GM12878 (cell line): Measurements from ENCODE around the gene DCUN1D3. TPM values are rescaled to one million over a fixed set of nuclear protein-coding genes. Genes with fewer than 3 reads are reported as not detected.

ENCODE experiments used
- ATAC-seq: fragments of 200-7000 bp; cut with Tn5 transposase; 3 replicates; pipeline ENCODE4 v1.9.1; 2020; ENCODE audit warnings: mild to moderate bottlenecking, moderate library complexity
- BruUV-seq: library from RNA; stranded (reverse); fragments of 400-500 nt; replicated peaks from 2 replicates; lab custom pipeline; 2021; lab: Mats Ljungman, UMichigan
- CTCF ChIA-PET: fragments of 300-600 bp; sonication (Branson Sonifier 250); formaldehyde crosslinking; extraction: SDS; loops from one replicate; lab custom pipeline; 2021; ENCODE audit warnings: inconsistent platforms; lab: Yijun Ruan, JAX
- POLR2A ChIA-PET: fragments of 350-600 bp; formaldehyde crosslinking; extraction: SDS; loops from one replicate; lab custom pipeline; 2021; ENCODE audit warnings: inconsistent platforms; lab: Charles Lee
- RAD21 ChIA-PET: fragments of 300-600 bp; sonication (Branson Sonifier 250); formaldehyde crosslinking; loops from one replicate; lab custom pipeline; 2023; ENCODE audit warnings: antibody characterized with exemption; ENCODE audit not compliant: unreplicated experiment; lab: Charles Lee
- SMC1A ChIA-PET: fragments of 300-600 bp; sonication (Branson Sonifier 250); formaldehyde crosslinking; loops from one replicate; lab custom pipeline; 2023; ENCODE audit not compliant: unreplicated experiment, uncharacterized antibody; lab: Charles Lee
- DNase-seq: peaks from one replicate; pipeline ENCODE4 v3.0.0-alpha.2; 2011; ENCODE audit warnings: low read depth, low spot score
- FAIRE-seq: peaks from 3 replicates; lab custom pipeline; 2011; peaks lifted over from hg19 to GRCh38; lab: Jason Lieb, UNC
- H2AFZ ChIP-seq: 2 replicates; pipeline ENCODE4 v1.6.0; 2011; ENCODE audit warnings: low read depth, low read length, control low read depth; ENCODE audit not compliant: control insufficient read depth
- H3K27ac ChIP-seq: 2 replicates; pipeline ENCODE4 v1.5.1; 2011; ENCODE audit warnings: control low read depth; ENCODE audit not compliant: control insufficient read depth, insufficient read depth
- H3K27me3 ChIP-seq, 2 experiments: replicated peaks in 1 of 2; 2 replicates each; pipeline versions ENCODE4 v1.6.0 to v1.6.1; 2011; ENCODE audit warnings: low read length in 1 of 2; ENCODE audit not compliant: control insufficient read depth in 2 of 2, insufficient read depth in 2 of 2
- H3K36me3 ChIP-seq, 2 experiments: 2 replicates each; pipeline ENCODE4 v1.5.1; 2011; ENCODE audit warnings: low read length in 1 of 2; ENCODE audit not compliant: control insufficient read depth in 2 of 2, insufficient read depth in 2 of 2
- H3K4me1 ChIP-seq: 2 replicates; pipeline ENCODE4 v1.6.1; 2011; ENCODE audit warnings: mild to moderate bottlenecking, low read length, moderate library complexity, mixed read lengths; ENCODE audit not compliant: control insufficient read depth, insufficient read depth
- H3K4me2 ChIP-seq: 2 replicates; pipeline ENCODE4 v1.6.0; 2011; ENCODE audit warnings: control low read depth; ENCODE audit not compliant: control insufficient read depth, insufficient read depth
- H3K4me3 ChIP-seq: fragments of 200-600 bp; sonication (generic); 2 replicates; pipeline ENCODE4 v1.5.1; 2016
- H3K79me2 ChIP-seq: 2 replicates; pipeline ENCODE4 v1.6.0; 2011; ENCODE audit warnings: low read length; ENCODE audit not compliant: control insufficient read depth, insufficient read depth
- H3K9ac ChIP-seq: 2 replicates; pipeline ENCODE4 v1.8.0; 2011; ENCODE audit warnings: low read length, control low read depth, mixed read lengths; ENCODE audit not compliant: control insufficient read depth, insufficient read depth
- H3K9me3 ChIP-seq: replicated peaks from 3 replicates; pipeline ENCODE4 v1.5.1; 2011; ENCODE audit warnings: mild to moderate bottlenecking, low read length; ENCODE audit not compliant: control insufficient read depth, insufficient read depth
- H4K20me1 ChIP-seq: 2 replicates; pipeline ENCODE4 v1.6.0; 2011; ENCODE audit not compliant: control insufficient read depth, insufficient read depth
- ASH2L ChIP-seq: fragments of 300-600, 200-600 bp; sonication (generic); IDR thresholded peaks from 2 replicates; pipeline ENCODE4 v1.6.1; 2017; ENCODE audit warnings: low read depth, mild to moderate bottlenecking, borderline replicate concordance
- CBX3 ChIP-seq: fragments of 200-600 bp; sonication (generic); IDR thresholded peaks from 2 replicates; pipeline ENCODE4 v1.6.1; 2016; ENCODE audit warnings: low read depth, borderline replicate concordance
- CBX5 ChIP-seq: sonication (generic); IDR thresholded peaks from 2 replicates; pipeline ENCODE4 v1.6.1; 2016; ENCODE audit warnings: low read depth, moderate library complexity, mild to moderate bottlenecking, inconsistent platforms
- CEBPB ChIP-seq, 2 experiments: fragments of 150-350 bp in 1 of 2; IDR thresholded peaks; 2 replicates each; pipeline ENCODE4 v1.6.1; 2012 to 2014; ENCODE audit warnings: low read depth in 2 of 2, low read length in 2 of 2, borderline replicate concordance in 1 of 2, inconsistent platforms in 1 of 2
- ESRRA ChIP-seq: IDR thresholded peaks from 2 replicates; pipeline ENCODE4 v1.6.1; 2012; ENCODE audit warnings: mild to moderate bottlenecking, low read length, improper control_type of control experiment
- GATAD2B ChIP-seq: fragments of 450-650 bp; conservative IDR thresholded peaks from 2 replicates; pipeline ENCODE4 v1.6.1; 2017; ENCODE audit warnings: low read depth, mild to moderate bottlenecking, moderate library complexity
- KLF5 ChIP-seq: fragments of 450-650 bp; IDR thresholded peaks from 2 replicates; pipeline ENCODE4 v1.6.1; 2014; ENCODE audit warnings: mild to moderate bottlenecking; ENCODE audit not compliant: partially characterized antibody
- MYB ChIP-seq: fragments of 150-350 bp; IDR thresholded peaks from 2 replicates; pipeline ENCODE4 v1.6.1; 2014; ENCODE audit warnings: mild to moderate bottlenecking, low read depth, low read length, borderline replicate concordance
- NBN ChIP-seq: fragments of 450-650 bp; IDR thresholded peaks from 2 replicates; pipeline ENCODE4 v1.6.1; 2016
- NR2F1 ChIP-seq: fragments of 450-650 bp; conservative IDR thresholded peaks from 2 replicates; pipeline ENCODE4 v1.6.1; 2017; ENCODE audit warnings: mild to moderate bottlenecking
- NRF1 ChIP-seq: conservative IDR thresholded peaks from 2 replicates; pipeline ENCODE4 v1.6.1; 2011; ENCODE audit warnings: mild to moderate bottlenecking, low read depth, low read length, improper control_type of control experiment
- PBX3 ChIP-seq: IDR thresholded peaks from 2 replicates; pipeline ENCODE4 v1.6.1; 2011; ENCODE audit warnings: mild to moderate bottlenecking, low read depth, low read length, moderate library complexity; ENCODE audit not compliant: insufficient replicate concordance
- POLR2A ChIP-seq: IDR thresholded peaks from 2 replicates; pipeline ENCODE4 v1.6.1; 2011; ENCODE audit warnings: low read depth, mild to moderate bottlenecking, low read length
- SMC3 ChIP-seq: IDR thresholded peaks from 2 replicates; pipeline ENCODE4 v1.6.1; 2011; ENCODE audit warnings: low read length, improper control_type of control experiment, borderline replicate concordance
- TARDBP ChIP-seq: IDR thresholded peaks from 2 replicates; pipeline ENCODE4 v1.6.1; 2016; ENCODE audit warnings: borderline replicate concordance
- TCF7 ChIP-seq: IDR thresholded peaks from 2 replicates; pipeline ENCODE4 v1.6.1; 2014; ENCODE audit warnings: antibody characterized with exemption, borderline replicate concordance
- WGBS: methylation state at CpG from one replicate; pipeline ENCODE4 v1.1.6; 2016; ENCODE audit warnings: low lambda C conversion rate; ENCODE audit not compliant: insufficient replicate concordance, insufficient coverage; ENCODE audit errors: missing lambda C conversion rate; 5-methylcytosine and 5-hydroxymethylcytosine counted together
- in situ Hi-C: fragments of 300-500 bp; cut with MboI; formaldehyde crosslinking; loops from 9 replicates; pipeline ENCODE4 v1.14.3; 2018; ENCODE audit warnings: mixed read lengths
- intact Hi-C: fragments of 100-400 bp; cut with micrococcal nuclease; formaldehyde crosslinking; loops from one replicate; pipeline ENCODE4 v1.14.2; 2022; ENCODE audit not compliant: unreplicated experiment
- polyA plus RNA-seq, 11 experiments: library from polyadenylated mRNA; depleted of rRNA in 4 of 11; unstranded in 6 of 11; stranded (reverse) in 5 of 11; fragments of >200 nt; fragmentation: Nextera tagmentation in 4 of 11; fragmentation: Illumina TruSeq in 1 of 11; extraction: Ambion mirVana in 4 of 11; extraction: Trizol in 1 of 11; gene quantifications; 1 replicate in 1 of 11; 2 replicates in 10 of 11; pipeline versions ENCODE4 v1.2.1 to v1.2.3, GENCODE V29; 2011 to 2016; ENCODE audit warnings: inconsistent platforms in 2 of 11, missing spikeins in 2 of 11, low read depth in 1 of 11
- total RNA-seq, 4 experiments: library from RNA; depleted of rRNA in 3 of 4; stranded (reverse); fragments of >200 nt in 3 of 4; fragmentation: Illumina TruSeq in 1 of 4; extraction: Trizol in 1 of 4; gene quantifications; 2 replicates each; pipeline versions ENCODE4 v1.2.1 to v1.2.3, GENCODE V29; 2013 to 2021
- TF ChIP-seq, protein P1 (sequence below): fragments of 450-650 bp; IDR thresholded peaks from 2 replicates; pipeline ENCODE4 v1.6.1; 2017; ENCODE audit warnings: mild to moderate bottlenecking, moderate library complexity
- TF ChIP-seq, protein P2 (sequence below): IDR thresholded peaks from 2 replicates; pipeline ENCODE4 v1.6.1; 2011; ENCODE audit warnings: low read depth, low read length, improper control_type of control experiment, borderline replicate concordance

The DCUN1D3 gene
- total and polyA plus RNA-seq, 10 of the 15 experiments (the other 5 are each of a cell fraction or from before 2014, with no cell fraction given) = 0.47 to 4.5 (median 1.9) TPM

GRCh38 chr16:20906341-20907255 lies 6.4 kb upstream of the DCUN1D3 start:
- no peaks in the 10 kb centered on the region for H3K27me3 ChIP-seq
- POLR2A ChIA-PET = no interaction called here
- RAD21 ChIA-PET = interaction anchor here (1.3 kb wide), 1 partner anchor 32 kb away, joined by 3 read pairs; no protein-coding TSS in a partner anchor
- H3K36me3 ChIP-seq = no peaks in the 10 kb centered on the region; a peak in 1 of 4 replicates
- H4K20me1 ChIP-seq = no peaks in the 10 kb centered on the region
- peaks cover 22% of the 10 kb centered on the region for H3K4me1 ChIP-seq
- CTCF ChIA-PET = interaction anchor here (3.7 kb wide), 1 partner anchor 32 kb away, joined by 18 read pairs; no protein-coding TSS in a partner anchor
- FAIRE-seq (no peak), ATAC-seq (no peak), DNase-seq (no peak)
- no peak overlapping the region for H3K4me2 ChIP-seq
- H3K9me3 ChIP-seq = no peaks in the 10 kb centered on the region
- TF ChIP-seq KLF5 = no peak
- no peak for TF ChIP-seq ASH2L
- TF ChIP-seq CEBPB (IDR thresholded peaks at IDR 0.05; ENCODE audit: borderline replicate concordance in 1 of 2, low read depth in 2 of 2, low read length in 2 of 2) = no peak
- no peak for TF ChIP-seq PBX3
- TF ChIP-seq TARDBP = no peak
- no peak for TF ChIP-seq ESRRA
- TF ChIP-seq CBX3 = no peak
- no peak for TF ChIP-seq CBX5
- no peak for TF ChIP-seq SMC3
- no peak for TF ChIP-seq NRF1
- no peak for TF ChIP-seq TCF7
- no peak for TF ChIP-seq NR2F1
- TF ChIP-seq, protein P1, sequence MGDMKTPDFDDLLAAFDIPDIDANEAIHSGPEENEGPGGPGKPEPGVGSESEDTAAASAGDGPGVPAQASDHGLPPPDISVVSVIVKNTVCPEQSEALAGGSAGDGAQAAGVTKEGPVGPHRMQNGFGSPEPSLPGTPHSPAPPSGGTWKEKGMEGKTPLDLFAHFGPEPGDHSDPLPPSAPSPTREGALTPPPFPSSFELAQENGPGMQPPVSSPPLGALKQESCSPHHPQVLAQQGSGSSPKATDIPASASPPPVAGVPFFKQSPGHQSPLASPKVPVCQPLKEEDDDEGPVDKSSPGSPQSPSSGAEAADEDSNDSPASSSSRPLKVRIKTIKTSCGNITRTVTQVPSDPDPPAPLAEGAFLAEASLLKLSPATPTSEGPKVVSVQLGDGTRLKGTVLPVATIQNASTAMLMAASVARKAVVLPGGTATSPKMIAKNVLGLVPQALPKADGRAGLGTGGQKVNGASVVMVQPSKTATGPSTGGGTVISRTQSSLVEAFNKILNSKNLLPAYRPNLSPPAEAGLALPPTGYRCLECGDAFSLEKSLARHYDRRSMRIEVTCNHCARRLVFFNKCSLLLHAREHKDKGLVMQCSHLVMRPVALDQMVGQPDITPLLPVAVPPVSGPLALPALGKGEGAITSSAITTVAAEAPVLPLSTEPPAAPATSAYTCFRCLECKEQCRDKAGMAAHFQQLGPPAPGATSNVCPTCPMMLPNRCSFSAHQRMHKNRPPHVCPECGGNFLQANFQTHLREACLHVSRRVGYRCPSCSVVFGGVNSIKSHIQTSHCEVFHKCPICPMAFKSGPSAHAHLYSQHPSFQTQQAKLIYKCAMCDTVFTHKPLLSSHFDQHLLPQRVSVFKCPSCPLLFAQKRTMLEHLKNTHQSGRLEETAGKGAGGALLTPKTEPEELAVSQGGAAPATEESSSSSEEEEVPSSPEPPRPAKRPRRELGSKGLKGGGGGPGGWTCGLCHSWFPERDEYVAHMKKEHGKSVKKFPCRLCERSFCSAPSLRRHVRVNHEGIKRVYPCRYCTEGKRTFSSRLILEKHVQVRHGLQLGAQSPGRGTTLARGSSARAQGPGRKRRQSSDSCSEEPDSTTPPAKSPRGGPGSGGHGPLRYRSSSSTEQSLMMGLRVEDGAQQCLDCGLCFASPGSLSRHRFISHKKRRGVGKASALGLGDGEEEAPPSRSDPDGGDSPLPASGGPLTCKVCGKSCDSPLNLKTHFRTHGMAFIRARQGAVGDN = no peak
- TF ChIP-seq, protein P2, sequence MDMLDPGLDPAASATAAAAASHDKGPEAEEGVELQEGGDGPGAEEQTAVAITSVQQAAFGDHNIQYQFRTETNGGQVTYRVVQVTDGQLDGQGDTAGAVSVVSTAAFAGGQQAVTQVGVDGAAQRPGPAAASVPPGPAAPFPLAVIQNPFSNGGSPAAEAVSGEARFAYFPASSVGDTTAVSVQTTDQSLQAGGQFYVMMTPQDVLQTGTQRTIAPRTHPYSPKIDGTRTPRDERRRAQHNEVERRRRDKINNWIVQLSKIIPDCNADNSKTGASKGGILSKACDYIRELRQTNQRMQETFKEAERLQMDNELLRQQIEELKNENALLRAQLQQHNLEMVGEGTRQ = no peak
- TF ChIP-seq MYB = no peak
- no peak for TF ChIP-seq NBN
- TF ChIP-seq POLR2A = no peak
- no peak for TF ChIP-seq GATAD2B
- H3K27ac ChIP-seq = no peak overlapping the region
- H3K4me3 ChIP-seq = no peak overlapping the region
- H3K9ac ChIP-seq = no peak overlapping the region
- WGBS = 100% methylated on average over 4 of the region's 4 CpGs
- no TSS peak for BruUV-seq
- SMC1A ChIA-PET = interaction anchor here (0.9 kb wide), 1 partner anchor 43 kb away, joined by 3 read pairs; no protein-coding TSS in a partner anchor
- peaks cover 10% of the 10 kb centered on the region for H3K79me2 ChIP-seq
- no peak overlapping the region for H2AFZ ChIP-seq
- in situ Hi-C loops (no loop called here), intact Hi-C loops (no loop called here)
